NCI-H226 (cell line): ENCODE data around the gene SSTR4.
"Not testable (repeated sequence)": the region's sequence is repeated elsewhere in the genome, so short reads cannot be mapped to it uniquely, and the experiment has no call there.

Experiments used
- DNase-seq: peaks from one replicate; pipeline ENCODE4 v3.0.0-alpha.2; 2015

The SSTR4 gene, protein sequence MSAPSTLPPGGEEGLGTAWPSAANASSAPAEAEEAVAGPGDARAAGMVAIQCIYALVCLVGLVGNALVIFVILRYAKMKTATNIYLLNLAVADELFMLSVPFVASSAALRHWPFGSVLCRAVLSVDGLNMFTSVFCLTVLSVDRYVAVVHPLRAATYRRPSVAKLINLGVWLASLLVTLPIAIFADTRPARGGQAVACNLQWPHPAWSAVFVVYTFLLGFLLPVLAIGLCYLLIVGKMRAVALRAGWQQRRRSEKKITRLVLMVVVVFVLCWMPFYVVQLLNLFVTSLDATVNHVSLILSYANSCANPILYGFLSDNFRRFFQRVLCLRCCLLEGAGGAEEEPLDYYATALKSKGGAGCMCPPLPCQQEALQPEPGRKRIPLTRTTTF

DNA sequence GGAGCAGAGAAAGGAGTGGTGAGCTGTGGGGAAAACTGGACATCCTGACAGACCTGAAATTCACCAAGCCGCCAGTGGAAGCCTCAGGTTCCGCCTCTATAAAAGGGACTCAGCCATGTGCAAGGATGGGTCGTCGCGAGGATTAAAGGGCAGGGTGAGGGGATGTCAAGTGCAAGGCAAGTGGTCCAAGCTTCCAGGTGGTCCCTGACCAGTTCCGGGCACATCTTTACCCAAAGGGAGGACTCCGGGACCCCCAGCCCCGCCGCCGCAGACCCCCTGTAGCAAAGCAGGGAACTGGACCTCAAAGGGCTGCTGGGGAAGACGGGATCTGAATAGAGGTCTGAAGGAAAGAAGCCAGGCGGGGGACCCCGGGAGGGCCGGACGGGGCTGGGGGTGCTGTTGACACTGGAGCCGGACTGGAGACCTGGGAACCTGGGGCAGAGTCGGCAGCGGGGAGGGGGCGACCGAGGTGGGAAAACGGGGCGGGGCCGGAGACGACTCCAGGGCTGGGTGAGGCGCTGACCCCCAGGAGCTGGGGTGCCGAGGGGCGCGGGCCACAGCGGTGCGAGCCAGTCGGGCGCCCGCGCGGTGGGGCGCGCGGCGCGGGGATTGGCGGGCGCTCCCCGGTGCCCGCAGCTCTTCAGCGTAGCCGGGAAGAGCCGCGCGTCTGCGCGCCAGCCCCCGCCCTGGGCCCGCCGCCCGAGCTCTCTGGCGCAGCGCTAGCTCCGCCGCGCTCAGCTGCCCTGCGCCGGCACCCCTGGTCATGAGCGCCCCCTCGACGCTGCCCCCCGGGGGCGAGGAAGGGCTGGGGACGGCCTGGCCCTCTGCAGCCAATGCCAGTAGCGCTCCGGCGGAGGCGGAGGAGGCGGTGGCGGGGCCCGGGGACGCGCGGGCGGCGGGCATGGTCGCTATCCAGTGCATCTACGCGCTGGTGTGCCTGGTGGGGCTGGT, at the start of gene SSTR4:
TSS of gene SSTR4 (plus strand) at position 592 of the 951 bp plus-strand sequence. CDS start at position 764, 172 bp downstream.
- DNase-seq = no peak

DNA sequence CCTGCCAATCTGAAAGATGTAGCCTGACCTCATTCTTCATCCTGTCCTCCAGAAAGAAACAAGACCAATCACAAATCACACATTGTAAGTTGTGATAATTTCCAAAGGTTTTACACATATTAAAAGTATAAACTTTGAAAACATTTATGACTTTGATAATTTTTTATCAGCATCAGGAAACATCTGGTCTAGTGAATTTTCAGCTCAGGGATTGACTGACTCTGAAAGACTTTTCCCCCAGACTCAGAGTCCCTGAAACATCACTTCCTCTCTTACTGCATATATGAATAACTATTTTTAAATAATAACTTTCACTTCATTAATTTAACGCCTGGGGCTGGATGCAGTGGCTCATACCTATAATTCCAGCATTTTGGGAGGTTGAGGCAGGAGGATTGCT, 48.5 kb upstream of the SSTR4 start:
- no peak for DNase-seq

DNA sequence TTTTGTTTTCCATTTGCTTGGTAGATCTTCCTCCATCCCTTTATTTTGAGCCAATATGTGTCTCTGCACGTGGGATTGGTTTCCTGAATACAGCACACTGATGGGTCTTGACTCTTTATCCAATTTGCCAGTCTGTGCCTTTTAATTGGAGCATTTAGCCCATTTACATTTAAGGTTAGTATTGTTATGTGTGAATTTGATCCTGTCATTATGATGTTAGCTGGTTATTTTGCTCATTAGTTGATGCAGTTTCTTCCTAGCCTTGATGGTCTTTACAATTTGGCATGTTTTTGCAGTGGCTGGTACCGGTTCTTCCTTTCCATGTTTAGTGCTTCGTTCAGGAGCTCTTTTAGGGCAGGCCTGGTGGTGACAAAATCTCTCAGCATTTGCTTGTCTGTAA, 43.7 kb upstream of the SSTR4 start:
- DNase-seq = not testable (repeated sequence)

DNA sequence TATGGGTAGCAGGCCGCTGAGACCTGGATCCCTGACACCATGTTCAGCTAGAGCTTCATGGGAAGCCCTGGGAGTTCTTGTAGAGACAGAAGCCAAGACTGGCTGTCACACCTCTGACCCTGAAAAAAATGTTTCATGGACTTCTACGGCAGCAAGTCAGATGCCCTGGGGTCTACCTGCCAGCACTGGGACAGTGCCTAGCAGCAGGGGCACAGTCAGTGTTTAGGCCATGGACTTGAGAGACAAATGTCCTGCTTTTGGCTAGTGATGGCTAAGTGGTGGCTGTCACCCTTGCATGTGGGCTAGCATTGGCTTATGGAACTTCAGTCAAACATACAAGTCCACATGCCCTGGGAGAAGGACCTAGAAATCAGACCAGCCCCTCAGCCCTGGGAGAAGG, 41.3 kb upstream of the SSTR4 start:
- no peak for DNase-seq

DNA sequence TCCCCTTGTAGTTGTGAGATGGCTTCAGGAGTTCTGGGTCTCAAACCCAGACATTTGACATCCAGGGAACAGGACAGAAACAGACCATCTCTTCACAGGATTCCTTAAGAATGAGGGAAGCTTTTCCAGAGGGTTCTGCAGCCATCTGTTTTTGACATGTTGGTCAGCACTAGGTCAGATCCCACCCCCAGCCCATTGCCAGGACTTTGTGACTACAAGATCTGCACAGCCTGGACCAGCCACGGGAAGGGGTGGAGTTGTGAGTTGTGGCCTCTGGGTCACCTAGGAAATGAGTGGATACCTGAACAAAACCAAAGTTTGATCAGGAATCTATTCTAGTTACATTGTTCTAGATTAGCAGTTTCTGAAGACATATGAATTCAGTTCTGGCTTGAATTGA, 39.2 kb upstream of the SSTR4 start:
- no peak for DNase-seq

DNA sequence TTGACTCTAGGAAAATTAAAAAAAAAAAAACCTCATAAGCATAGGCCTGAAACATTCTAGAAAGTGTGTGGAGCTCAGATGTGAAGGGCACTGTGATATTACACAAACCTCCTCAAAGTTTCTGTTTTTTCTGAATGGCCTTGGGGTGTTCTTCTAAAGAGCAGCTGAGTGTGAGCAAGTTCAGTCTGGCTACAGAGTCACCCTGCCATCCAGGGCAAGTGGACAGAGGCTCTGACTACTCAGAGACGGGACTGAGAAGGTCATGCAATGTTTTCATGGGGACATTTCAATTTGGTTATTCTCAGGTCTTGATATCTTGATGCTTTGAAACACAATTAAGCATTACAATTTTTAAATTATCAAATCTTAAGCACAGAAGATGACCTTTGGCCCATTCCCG, 36.6 kb upstream of the SSTR4 start:
- DNase-seq = no peak

DNA sequence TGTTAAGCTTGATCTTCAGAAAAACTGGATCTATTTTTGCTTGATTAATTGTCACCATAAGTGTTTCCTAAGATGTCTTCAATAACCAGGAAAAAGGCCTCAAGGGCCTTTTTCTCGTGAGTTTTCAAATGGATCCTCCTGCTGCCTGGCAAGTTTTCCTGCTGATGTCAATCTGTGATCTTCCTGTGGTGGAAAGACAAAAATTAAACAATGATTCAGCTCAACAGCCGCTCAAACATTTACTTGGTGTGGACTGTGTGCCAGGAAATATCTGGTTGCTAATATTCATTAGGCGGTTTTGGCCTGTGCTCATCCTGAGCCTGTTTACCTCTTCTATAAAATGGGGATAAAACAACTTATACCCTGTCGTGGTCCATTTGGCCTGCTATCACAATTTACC, 35.4 kb upstream of the SSTR4 start:
- DNase-seq = no peak

DNA sequence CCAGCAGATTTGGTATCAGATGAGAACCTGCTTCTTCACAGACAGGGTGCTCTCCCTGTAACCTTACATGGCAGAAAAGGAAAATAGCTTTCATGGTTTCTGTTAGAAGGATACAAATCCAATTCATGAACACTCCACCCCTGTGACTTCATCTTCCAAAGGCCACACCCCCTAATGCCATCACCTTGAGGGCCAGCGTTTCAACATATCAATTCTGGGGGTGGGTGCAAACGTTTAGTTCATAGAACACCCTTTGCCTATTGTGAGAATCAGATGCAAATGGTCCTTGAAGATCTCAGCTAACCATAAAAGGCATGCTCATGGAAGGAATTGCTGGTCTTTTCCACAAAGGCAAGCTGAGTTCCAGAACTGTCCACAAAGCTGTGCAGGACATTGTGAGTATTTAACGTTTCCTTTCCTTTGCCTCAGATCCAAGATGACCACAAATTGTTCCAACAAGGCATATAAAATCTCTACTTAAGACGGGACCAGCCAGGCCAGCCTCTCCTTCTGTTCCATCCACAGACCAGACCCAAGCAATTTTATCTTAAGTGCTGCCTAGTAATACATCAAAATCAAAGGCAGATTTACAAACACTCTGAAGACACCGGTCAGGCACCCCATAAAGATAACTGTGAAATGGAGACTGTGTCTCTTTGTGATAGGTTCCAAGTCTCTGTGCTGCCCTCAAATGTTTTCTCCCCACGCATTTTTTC, 34.7 kb upstream of the SSTR4 start:
- DNase-seq = no peak

DNA sequence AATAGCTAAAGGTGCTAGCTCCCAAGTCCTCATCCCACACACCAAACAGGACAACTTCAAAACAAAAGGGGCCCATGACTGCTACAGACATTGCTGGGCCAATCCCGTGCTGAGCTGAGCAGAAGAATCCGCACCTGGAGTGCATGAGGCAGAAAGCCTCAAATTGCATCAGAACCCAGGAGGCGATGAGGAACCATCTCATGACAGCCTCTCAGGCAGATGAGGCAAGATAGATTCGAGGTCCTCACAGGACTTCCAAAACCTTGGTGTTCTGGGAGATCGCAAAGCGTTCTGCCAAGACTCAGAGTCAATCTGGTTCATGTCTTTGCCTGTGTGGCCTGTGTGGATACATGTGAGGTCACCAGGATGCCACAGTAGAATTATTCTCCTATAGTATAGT, 32.8 kb upstream of the SSTR4 start:
- no peak for DNase-seq

DNA sequence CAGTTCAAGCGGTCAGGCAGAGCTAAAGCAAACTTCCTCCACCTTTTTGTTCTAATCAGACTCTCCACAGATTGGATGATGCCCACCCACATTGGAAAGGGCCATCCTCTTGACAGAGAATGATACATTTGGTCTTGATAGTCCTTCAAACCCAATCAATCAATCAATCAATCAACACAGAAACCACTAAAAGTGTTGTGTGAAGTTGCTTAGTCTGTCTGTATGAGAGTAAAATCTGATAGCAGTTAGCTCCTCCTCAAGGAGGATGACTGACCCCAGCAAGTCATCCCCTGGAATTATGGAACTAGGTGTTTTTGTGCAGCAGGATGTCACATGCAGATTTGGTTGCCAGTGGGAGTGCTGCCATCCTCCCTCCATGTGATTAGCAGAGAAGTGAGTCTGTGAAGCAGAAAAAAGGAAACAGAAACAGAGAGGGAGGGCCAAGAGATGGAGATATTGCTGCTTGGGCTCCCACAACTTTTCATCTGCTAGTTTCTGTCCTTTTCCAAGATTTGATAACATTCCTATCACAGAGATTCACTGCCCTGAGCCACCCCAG, 32.0 kb upstream of the SSTR4 start:
- DNase-seq = no peak

DNA sequence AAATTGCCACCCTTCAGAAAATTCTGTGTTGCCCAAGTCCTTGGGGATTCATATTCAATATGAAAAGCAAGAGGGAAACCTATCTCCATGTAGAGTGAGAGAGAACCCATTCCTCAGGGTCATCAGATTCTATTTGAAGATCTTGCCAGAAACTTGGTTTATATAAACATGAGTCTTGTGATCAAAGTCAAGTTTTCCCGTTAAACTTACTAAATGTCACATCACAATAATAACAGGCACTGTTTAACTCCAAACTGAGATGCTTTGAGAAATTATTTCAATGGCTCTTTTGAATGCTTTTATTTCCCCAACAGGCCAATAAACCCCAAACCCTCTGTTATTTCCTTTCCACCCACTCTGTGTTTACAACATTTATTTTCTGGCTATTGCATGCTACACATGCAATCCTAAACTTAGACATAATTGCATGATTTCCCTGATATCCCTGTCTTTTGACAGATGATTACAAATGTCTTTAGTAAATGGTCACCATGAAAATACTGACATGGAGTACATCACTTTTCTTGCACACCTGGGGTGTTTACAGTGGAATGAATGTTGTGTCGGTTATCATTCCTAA, 31.1 kb upstream of the SSTR4 start:
- DNase-seq = no peak

DNA sequence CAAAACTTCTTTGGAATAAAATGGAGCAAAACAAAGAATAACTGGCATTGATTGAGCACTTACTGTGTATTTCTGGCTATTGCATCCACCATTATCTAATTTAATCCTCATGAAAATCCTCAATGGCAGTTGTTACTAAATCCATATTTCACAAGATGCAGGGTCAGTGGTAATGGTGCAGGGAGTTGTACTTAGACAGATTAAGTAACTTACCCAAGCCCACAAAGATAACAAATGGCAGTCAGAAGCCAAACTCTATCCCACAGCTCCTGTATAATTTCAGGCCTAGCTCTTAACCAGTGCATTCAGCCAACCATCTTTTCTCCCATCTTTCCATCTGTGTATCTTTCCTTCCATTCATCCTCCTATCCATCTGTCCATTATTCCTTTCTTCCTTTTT, 29.3 kb upstream of the SSTR4 start:
- DNase-seq = peak; percentile 14

DNA sequence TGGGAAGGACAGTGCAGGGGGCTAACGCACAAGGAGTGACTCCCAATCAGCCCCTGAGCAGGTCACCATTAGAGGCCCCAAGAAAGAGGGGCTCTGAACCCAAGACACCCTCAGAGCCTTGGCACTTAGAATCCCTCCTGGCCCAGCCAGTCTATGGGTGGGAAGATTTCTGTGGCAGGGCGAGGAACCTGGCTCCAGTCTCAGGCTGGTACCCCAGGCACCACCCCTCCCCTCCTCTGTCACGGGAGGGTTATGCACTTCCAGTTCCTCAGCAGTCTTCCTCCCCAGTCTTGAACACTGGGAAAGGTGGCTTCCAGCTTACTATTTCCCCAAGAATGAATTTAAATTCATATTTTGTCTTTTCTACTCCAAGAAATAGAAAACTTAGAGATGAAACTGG, 27.6 kb upstream of the SSTR4 start:
- DNase-seq = no peak

DNA sequence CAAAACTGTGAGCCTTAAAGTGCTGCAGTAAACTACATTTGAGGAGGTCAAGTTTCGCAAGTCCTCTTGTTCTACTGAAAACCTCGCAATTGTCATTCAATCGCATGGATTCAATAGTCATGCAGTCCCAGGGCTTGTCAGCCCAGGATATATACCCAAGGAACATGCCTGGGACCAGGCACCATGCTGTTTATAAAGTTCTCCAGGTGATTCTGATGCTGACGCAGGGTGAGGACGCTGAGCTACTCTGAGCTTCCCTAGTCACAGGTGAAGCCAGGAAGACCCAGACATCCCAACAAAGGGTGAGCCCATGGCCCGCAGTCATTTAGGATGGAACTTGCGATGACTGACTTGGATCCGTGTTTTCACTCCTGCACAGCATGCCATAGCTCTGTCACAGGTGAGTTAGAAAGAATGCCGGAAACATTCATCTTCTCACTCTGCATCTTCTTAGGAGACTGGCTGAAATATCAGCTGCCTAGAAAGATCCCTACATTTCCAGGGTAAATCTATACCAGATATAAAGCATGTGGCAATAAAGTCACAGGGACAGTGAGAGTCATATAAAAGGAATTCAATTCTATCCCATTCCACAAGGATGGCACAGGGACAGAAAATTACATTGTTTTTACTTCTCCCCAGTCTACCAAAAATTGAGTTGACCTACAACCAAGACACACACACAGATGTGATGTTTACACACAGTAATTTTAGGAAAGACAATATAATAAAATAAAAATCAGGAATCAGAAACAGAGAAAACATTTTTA, 27.0 kb upstream of the SSTR4 start:
- no peak for DNase-seq

DNA sequence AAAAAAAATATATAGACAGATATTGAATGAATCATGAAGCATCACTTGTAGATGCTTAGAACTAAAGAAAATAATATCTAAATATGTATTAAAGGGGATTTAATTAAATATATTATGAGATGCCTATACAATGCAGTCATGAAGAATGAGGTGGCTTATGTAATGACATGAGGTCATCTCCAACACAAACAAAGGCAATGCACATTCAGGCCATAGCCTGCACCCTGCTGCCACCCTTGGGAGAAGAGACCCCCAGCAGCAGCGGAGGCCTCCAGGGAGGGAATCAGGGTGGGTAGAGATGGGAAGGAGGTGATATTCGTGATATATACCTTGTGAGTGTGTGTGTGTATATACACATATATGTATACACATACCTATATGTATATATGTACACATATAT, 26.4 kb upstream of the SSTR4 start:
- no peak for DNase-seq

DNA sequence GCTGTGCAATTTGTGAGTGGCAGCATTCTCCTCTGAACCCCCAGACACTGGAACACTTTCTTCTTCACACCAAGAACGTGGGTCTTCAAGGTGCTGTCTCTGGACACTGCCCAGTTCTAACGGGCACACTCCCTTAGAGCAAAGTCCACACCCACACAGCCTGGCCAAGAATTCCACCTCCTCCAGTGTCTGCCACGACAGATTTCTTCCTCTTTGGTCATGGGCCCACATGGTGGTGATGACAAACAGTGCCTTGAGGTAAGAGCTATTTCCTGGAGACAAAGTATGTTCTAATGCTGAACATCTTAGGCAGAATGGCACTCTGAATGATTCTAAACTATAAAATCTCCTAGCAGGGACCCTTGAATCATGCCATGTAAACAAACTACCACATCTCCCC, 25.5 kb upstream of the SSTR4 start:
- no peak for DNase-seq

DNA sequence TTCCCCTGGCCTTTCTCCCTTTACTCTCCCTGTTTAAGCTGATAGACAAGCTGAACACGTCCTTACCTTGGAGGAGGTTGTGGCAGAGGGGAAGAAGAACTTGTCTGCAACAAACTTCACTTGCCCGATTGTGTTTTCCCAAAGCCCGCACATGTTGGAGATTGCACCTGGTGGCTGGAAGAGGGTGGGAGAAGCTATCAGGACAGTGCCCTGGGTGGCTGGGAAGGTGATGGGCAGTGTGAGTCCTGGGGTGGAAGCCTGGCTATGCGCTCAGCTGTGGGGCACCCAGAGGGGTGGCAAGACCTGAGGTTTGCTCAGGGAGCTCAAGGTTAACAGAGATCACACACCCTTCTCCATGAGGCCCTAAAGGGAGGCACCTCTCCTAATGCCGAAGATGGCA, 25.0 kb upstream of the SSTR4 start:
- DNase-seq = no peak

DNA sequence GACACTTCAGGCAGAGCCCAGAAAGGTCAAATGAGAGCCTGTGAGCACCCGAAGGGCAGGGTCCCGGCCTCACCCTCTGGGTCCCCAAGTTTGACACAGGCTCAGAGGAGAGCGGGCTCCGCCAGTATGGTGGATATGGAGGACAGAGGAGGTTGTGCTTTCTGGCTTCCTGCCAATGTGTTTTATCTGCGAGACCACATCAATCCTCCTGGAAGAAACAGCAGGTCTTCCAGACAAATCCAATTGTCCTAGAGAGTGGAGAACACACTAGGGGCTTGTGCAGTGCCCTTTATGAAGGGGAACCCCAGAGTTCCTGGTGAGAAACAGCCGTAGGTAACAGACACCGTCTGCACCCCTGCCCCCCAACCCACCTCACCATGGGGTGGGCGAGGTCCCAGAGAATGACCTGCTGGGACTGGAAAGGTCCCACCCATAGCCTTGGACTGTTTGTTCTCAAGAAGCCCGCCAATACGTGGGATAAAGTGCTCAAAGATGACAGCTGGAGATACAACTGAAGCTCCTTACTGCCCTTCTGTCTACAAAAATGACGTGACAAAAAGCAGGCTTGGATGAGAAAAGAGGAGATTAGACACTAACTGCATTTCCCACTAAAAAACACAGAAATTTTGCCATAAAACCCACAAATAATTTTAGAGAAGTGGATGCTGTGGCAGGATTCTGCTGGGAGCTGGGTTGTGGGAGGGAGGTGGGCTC, 23.9 kb upstream of the SSTR4 start:
- no peak for DNase-seq

DNA sequence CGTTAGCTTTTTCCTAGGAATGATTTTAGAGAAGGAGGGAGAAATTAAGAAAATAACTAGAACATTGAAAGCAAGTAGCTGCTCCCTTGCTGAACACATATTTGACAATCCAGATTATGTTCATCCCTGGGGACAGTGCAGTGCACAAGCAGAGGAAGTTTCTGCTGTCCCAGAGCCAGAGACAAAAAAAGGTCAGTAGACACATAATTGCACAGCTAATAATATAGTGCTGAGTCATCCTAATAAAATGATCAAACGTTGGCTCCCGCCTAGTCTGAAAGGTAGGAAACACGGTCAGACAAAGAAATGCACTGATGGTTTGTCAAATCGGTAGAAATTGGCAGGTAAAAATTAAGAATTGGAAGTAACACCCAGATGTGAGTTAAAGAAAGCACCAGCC, 21.7 kb upstream of the SSTR4 start:
- DNase-seq = no peak

DNA sequence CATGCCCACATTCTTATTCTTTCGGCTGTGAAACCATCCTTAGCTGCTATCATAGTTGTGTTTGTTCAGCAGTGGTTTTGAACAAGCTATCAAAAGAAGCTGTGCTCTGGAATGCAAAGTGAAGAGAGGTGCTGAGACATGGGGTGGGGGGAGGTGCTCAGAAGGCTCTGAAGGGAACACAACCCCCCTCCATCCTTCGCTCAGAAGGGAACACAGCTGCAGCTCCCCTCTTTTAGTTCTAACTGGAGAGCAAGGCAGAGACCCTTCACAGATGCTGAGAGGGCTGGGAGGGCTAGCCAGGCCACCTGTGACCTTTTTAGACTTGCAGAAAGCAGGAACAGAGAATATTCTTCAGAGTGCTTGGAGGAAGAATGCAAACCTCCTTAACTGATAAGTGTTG, 17.6 kb upstream of the SSTR4 start:
- DNase-seq = no peak

DNA sequence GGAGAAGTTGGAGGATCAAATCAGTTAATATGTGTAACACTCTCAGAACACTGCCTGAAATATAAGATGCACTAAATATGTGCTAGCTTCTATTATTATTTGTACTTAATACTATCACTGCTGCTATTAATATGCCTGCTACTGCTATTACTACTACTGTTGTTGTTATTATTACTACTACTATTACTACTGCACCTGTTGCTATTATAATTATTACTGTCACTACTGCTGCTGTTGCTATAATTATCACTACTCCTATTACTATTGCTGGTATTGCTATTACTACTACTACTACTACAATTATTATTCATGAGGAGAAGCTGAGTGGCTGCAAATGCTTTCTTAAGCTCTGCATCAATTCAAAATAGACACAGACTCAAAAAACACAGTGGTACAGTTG, 16.7 kb upstream of the SSTR4 start:
- no peak for DNase-seq
